Endothelial cell of umbilical vein (primary cell): ENCODE results near the gene ASAP2.

Source experiments
- CTCF ChIP-seq, 2 donors: IDR thresholded peaks; 1 replicate in 1 of 2; 2 replicates in 1 of 2; pipeline ENCODE4 v1.5.1; 2011; ENCODE audit warnings: low read length in 2 of 2, mild to moderate bottlenecking in 2 of 2, moderate library complexity in 2 of 2, control low read depth in 1 of 2, inconsistent platforms in 1 of 2, low read depth in 1 of 2; ENCODE audit not compliant: insufficient read depth in 1 of 2; ENCODE audit errors: extremely low read depth in 1 of 2
- POLR2AphosphoS5 ChIP-seq: IDR thresholded peaks from 2 replicates; pipeline ENCODE4 v1.6.1; 2012; ENCODE audit warnings: low read depth, mild to moderate bottlenecking, control low read depth, low read length, moderate library complexity; ENCODE audit not compliant: insufficient read depth

GRCh38 chr2:9273486-9274130, 67.0 kb downstream of the ASAP2 start:
- TF ChIP-seq CTCF (IDR thresholded peaks at IDR 0.05; ENCODE audit: extremely low read depth in 1 of 2, insufficient read depth in 1 of 2, low read depth in 1 of 2, low read length in 2 of 2) (no peak), POLR2AphosphoS5 (no peak)
